ENCODE results near the gene ADPRH. TPM values are rescaled to one million over a fixed set of nuclear protein-coding genes. Genes with fewer than 3 reads are reported as not detected.

Gene ADPRH
- total RNA-seq, 4 donors from 2014 or later = 1.3 to 3.9 (median 2.3) TPM

- Histone ChIP-seq H3K27me3 (no peaks in the 10 kb centered on the region), H3K4me1 (no peaks in the 10 kb centered on the region), H3K27ac (no peak overlapping the region), H3K4me3 (no peak overlapping the region), H3K9me3 (no peaks in the 10 kb centered on the region), H3K36me3 (no peaks in the 10 kb centered on the region)
- 71% methylated on average over 5 of the region's 5 CpGs for WGBS
- TF ChIP-seq POLR2AphosphoS5 (IDR thresholded peaks at IDR 0.05) = no peak
- no peak for TF ChIP-seq EP300 (IDR thresholded peaks at IDR 0.05)
- no peak for TF ChIP-seq CTCF (IDR thresholded peaks at IDR 0.05)
- no peak for TF ChIP-seq POLR2A (IDR thresholded peaks at IDR 0.05)
- no peak for DNase-seq (ENCODE audit: low spot score in 2 of 2)
These were observed 25.4 kb upstream of the ADPRH start for GRCh38 chr3:119553823-119554415.

GRCh38 chr3:119555309-119555735 lies 24.0 kb upstream of the ADPRH start:
- Histone ChIP-seq H3K27me3 (no peaks in the 10 kb centered on the region), H3K9me3 (no peaks in the 10 kb centered on the region), H3K4me1 (no peaks in the 10 kb centered on the region), H3K4me3 (no peak overlapping the region), H3K27ac (no peak overlapping the region), H3K36me3 (no peaks in the 10 kb centered on the region)
- 56% methylated on average over 4 of the region's 4 CpGs for WGBS
- DNase-seq (ENCODE audit: low spot score in 2 of 2) = no peak
- TF ChIP-seq CTCF (IDR thresholded peaks at IDR 0.05) (no peak), POLR2AphosphoS5 (IDR thresholded peaks at IDR 0.05) (no peak), POLR2A (IDR thresholded peaks at IDR 0.05) (no peak), EP300 (IDR thresholded peaks at IDR 0.05) (no peak)

GRCh38 chr3:119555929-119556328 lies 23.4 kb upstream of the ADPRH start:
- no peak overlapping the region for H3K27ac ChIP-seq
- TF ChIP-seq EP300 (IDR thresholded peaks at IDR 0.05) (no peak), CTCF (IDR thresholded peaks at IDR 0.05) (no peak), POLR2A (IDR thresholded peaks at IDR 0.05) (no peak), POLR2AphosphoS5 (IDR thresholded peaks at IDR 0.05) (no peak)

GRCh38 chr3:119557192-119557876 lies 22.0 kb upstream of the ADPRH start:
- no peak for TF ChIP-seq POLR2AphosphoS5 (IDR thresholded peaks at IDR 0.05)
- TF ChIP-seq POLR2A (IDR thresholded peaks at IDR 0.05) = no peak
- TF ChIP-seq EP300 (IDR thresholded peaks at IDR 0.05) = no peak
- TF ChIP-seq CTCF (IDR thresholded peaks at IDR 0.05) = no peak
- no peak overlapping the region for H3K27ac ChIP-seq
- H3K4me1 ChIP-seq = no peaks in the 10 kb centered on the region
- no peaks in the 10 kb centered on the region for H3K27me3 ChIP-seq
- 89% methylated on average over 7 of the region's 7 CpGs for WGBS
- no peaks in the 10 kb centered on the region for H3K9me3 ChIP-seq
- no peak overlapping the region for H3K4me3 ChIP-seq
- no peaks in the 10 kb centered on the region for H3K36me3 ChIP-seq
- no peak for DNase-seq (ENCODE audit: low spot score in 2 of 2)

More at GRCh38 chr3:119555929-119556328, 23.4 kb upstream of the ADPRH start:
- WGBS = no CpG with 5 or more reads among the region's 1 CpG
- Histone ChIP-seq H3K4me1 (no peaks in the 10 kb centered on the region), H3K36me3 (no peaks in the 10 kb centered on the region), H3K4me3 (no peak overlapping the region), H3K9me3 (no peaks in the 10 kb centered on the region), H3K27me3 (no peaks in the 10 kb centered on the region)
- DNase-seq (ENCODE audit: low spot score in 2 of 2) = no peak

- no peak for DNase-seq (ENCODE audit: low spot score in 2 of 2)
- TF ChIP-seq EP300 (IDR thresholded peaks at IDR 0.05) (no peak), POLR2AphosphoS5 (IDR thresholded peaks at IDR 0.05) (no peak), POLR2A (IDR thresholded peaks at IDR 0.05) (no peak), CTCF (IDR thresholded peaks at IDR 0.05) (no peak)
- Histone ChIP-seq H3K9me3 (no peaks in the 10 kb centered on the region), H3K27me3 (no peaks in the 10 kb centered on the region), H3K4me1 (no peaks in the 10 kb centered on the region), H3K27ac (no peak overlapping the region), H3K4me3 (no peak overlapping the region), H3K36me3 (no peaks in the 10 kb centered on the region)
- 57% methylated on average over 3 of the region's 3 CpGs for WGBS
These were observed 21.4 kb upstream of the ADPRH start for GRCh38 chr3:119557877-119558269.

All from suprapubic skin (tissue), 4 donors.